Neural cell (in vitro differentiated cells): ENCODE measurements around the gene ITGA2B. TPM values are rescaled to one million over a fixed set of nuclear protein-coding genes. Genes with fewer than 3 reads are reported as not detected.
"Not testable (repeated sequence)": the region's sequence is repeated elsewhere in the genome, so short reads cannot be mapped to it uniquely, and the experiment has no call there.

Source experiments
- H2AFZ ChIP-seq: fragments of 200-600, 300-800 bp; sonication (generic), shearing (Covaris generic); 2 replicates; pipeline ENCODE4 v1.6.0; 2014; ENCODE audit warnings: low read depth, mild to moderate bottlenecking, antibody characterized with exemption, low read length, moderate library complexity
- H3F3A ChIP-seq: fragments of 200-600 bp; shearing (Covaris generic); 2 replicates; pipeline ENCODE4 v1.6.1; 2016; ENCODE audit warnings: mild to moderate bottlenecking, moderate library complexity, mixed read lengths, antibody characterized with exemption, low read length; ENCODE audit not compliant: insufficient read depth, poor library complexity, severe bottlenecking
- H3K27ac ChIP-seq: fragments of 200-600, 300-800 bp; sonication (generic), shearing (Covaris generic); 2 replicates; pipeline ENCODE4 v1.5.1; 2014; ENCODE audit warnings: mild to moderate bottlenecking, low read length, moderate library complexity
- H3K27me3 ChIP-seq: fragments of 300-800, 200-600 bp; sonication (generic), shearing (Covaris generic); 2 replicates; pipeline ENCODE4 v1.6.0; 2014; ENCODE audit warnings: mild to moderate bottlenecking, low read depth, low read length, moderate library complexity; ENCODE audit not compliant: insufficient read depth
- H3K36me3 ChIP-seq: fragments of 300-800, 200-600 bp; sonication (generic), shearing (Covaris generic); 2 replicates; pipeline ENCODE4 v1.5.1; 2014; ENCODE audit warnings: mild to moderate bottlenecking, antibody characterized with exemption, low read length, moderate library complexity; ENCODE audit not compliant: insufficient read depth
- H3K4me2 ChIP-seq: fragments of 300-800, 200-600 bp; sonication (generic), shearing (Covaris generic); 2 replicates; pipeline ENCODE4 v1.6.0; 2014; ENCODE audit warnings: mild to moderate bottlenecking, low read length
- H3K4me3 ChIP-seq: fragments of 300-800, 200-600 bp; sonication (generic), shearing (Covaris generic); 2 replicates; pipeline ENCODE4 v1.5.1; 2014; ENCODE audit warnings: mild to moderate bottlenecking, low read length, moderate library complexity
- H3K79me2 ChIP-seq: fragments of 200-600 bp; shearing (Covaris generic); replicated peaks from 2 replicates; pipeline ENCODE4 v1.6.0; 2014; ENCODE audit warnings: mild to moderate bottlenecking, low read length, moderate library complexity; ENCODE audit not compliant: insufficient read depth
- H3K9ac ChIP-seq: fragments of 300-800, 200-600 bp; sonication (generic), shearing (Covaris generic); 2 replicates; pipeline ENCODE4 v1.6.1; 2016; ENCODE audit warnings: mild to moderate bottlenecking, low read length, mixed read lengths
- H3K9me2 ChIP-seq: fragments of 200-600 bp; shearing (Covaris generic); 2 replicates; pipeline ENCODE4 v1.6.1; 2016; ENCODE audit warnings: mild to moderate bottlenecking, low read length, mixed read lengths; ENCODE audit not compliant: insufficient read depth
- H3K9me3 ChIP-seq: fragments of 200-600, 300-800 bp; sonication (generic), shearing (Covaris generic); 2 replicates; pipeline ENCODE4 v1.6.1; 2016; ENCODE audit warnings: mild to moderate bottlenecking, mixed run types, low read length, moderate library complexity, mixed read lengths
- H4K20me1 ChIP-seq: fragments of 200-600 bp; shearing (Covaris generic); 2 replicates; pipeline ENCODE4 v1.6.1; 2016; ENCODE audit warnings: mild to moderate bottlenecking, mixed run types; ENCODE audit not compliant: insufficient read depth
- CTCF ChIP-seq: fragments of 450-650 bp; IDR thresholded peaks from 2 replicates; pipeline ENCODE4 v1.5.1; 2014; ENCODE audit warnings: antibody characterized with exemption, mild to moderate bottlenecking, moderate library complexity; ENCODE audit not compliant: poor library complexity, severe bottlenecking
- EP300 ChIP-seq: fragments of 450-650 bp; conservative IDR thresholded peaks from 2 replicates; pipeline ENCODE4 v1.6.1; 2014; ENCODE audit warnings: antibody characterized with exemption, mild to moderate bottlenecking, moderate library complexity; ENCODE audit not compliant: poor library complexity, severe bottlenecking
- EZH2 ChIP-seq: fragments of 200-600, 300-800 bp; shearing (Covaris generic), sonication (generic); IDR thresholded peaks from 2 replicates; pipeline ENCODE4 v1.6.1; 2014; ENCODE audit warnings: antibody characterized with exemption, low read length, borderline replicate concordance, mild to moderate bottlenecking; ENCODE audit not compliant: insufficient read depth, poor library complexity, severe bottlenecking
- MXI1 ChIP-seq: fragments of 450-650 bp; conservative IDR thresholded peaks from 2 replicates; pipeline ENCODE4 v1.6.1; 2014; ENCODE audit warnings: antibody characterized with exemption, mild to moderate bottlenecking; ENCODE audit not compliant: poor library complexity, severe bottlenecking
- POLR2AphosphoS5 ChIP-seq: IDR thresholded peaks from 2 replicates; pipeline ENCODE4 v1.6.1; 2012
- RAD21 ChIP-seq: fragments of 450-650 bp; conservative IDR thresholded peaks from 2 replicates; pipeline ENCODE4 v1.6.1; 2014; ENCODE audit warnings: antibody characterized with exemption, mild to moderate bottlenecking, moderate library complexity
- REST ChIP-seq: IDR thresholded peaks from 2 replicates; pipeline ENCODE4 v1.6.1; 2012; ENCODE audit warnings: borderline replicate concordance
- SMC3 ChIP-seq: fragments of 450-650 bp; conservative IDR thresholded peaks from 2 replicates; pipeline ENCODE4 v1.6.1; 2014; ENCODE audit warnings: antibody characterized with exemption, mild to moderate bottlenecking, moderate library complexity; ENCODE audit not compliant: poor library complexity
- TAF1 ChIP-seq: IDR thresholded peaks from 2 replicates; pipeline ENCODE4 v1.6.1; 2012; ENCODE audit warnings: low read depth
- polyA plus RNA-seq: library from polyadenylated mRNA; depleted of rRNA; stranded (reverse); fragments of >200 nt; gene quantifications from 2 replicates; pipeline ENCODE4 v1.2.3, GENCODE V29; 2014

ITGA2B gene
- polyA plus RNA-seq, 1 donor from 2014 or later = 3.1 TPM

- no peaks in the 10 kb centered on the region for H3K9me2 ChIP-seq
- no peak overlapping the region for H3K4me2 ChIP-seq
- H3F3A ChIP-seq = no peaks in the 10 kb centered on the region
- H3K9me3 ChIP-seq = no peaks in the 10 kb centered on the region
- no peaks in the 10 kb centered on the region for H3K36me3 ChIP-seq
- no peaks in the 10 kb centered on the region for H3K79me2 ChIP-seq
- H3K27ac ChIP-seq = no peak overlapping the region
- TF ChIP-seq EP300 = no peak
- no peak for TF ChIP-seq TAF1
- TF ChIP-seq RAD21 = no peak
- no peak for TF ChIP-seq SMC3
- TF ChIP-seq EZH2 = no peak
- TF ChIP-seq MXI1 = no peak
- no peak for TF ChIP-seq POLR2AphosphoS5
- TF ChIP-seq CTCF = no peak
- no peak for TF ChIP-seq REST
- no peaks in the 10 kb centered on the region for H4K20me1 ChIP-seq
- no peak overlapping the region for H2AFZ ChIP-seq
- H3K9ac ChIP-seq = no peak overlapping the region
- no peak overlapping the region for H3K4me3 ChIP-seq
- no peaks in the 10 kb centered on the region for H3K27me3 ChIP-seq
These were observed 5.4 kb upstream of the ITGA2B start for GRCh38 chr17:44394833-44395232.

- not testable (repeated sequence) for H2AFZ ChIP-seq, H3K27me3 ChIP-seq, H3K9ac ChIP-seq, H3K9me3 ChIP-seq, H3K27ac ChIP-seq, H3F3A ChIP-seq, H3K36me3 ChIP-seq, H4K20me1 ChIP-seq, H3K4me3 ChIP-seq, H3K9me2 ChIP-seq, H3K79me2 ChIP-seq, H3K4me2 ChIP-seq
These were observed 4.7 kb upstream of the ITGA2B start for GRCh38 chr17:44394112-44394511.

GRCh38 chr17:44390250-44390870 lies 911 bp upstream of the ITGA2B start:
- no peak for TF ChIP-seq POLR2AphosphoS5
- no peak for TF ChIP-seq RAD21
- TF ChIP-seq TAF1 = no peak
- no peak for TF ChIP-seq REST
- no peak for TF ChIP-seq CTCF
- no peak for TF ChIP-seq SMC3
- no peak for TF ChIP-seq EP300
- no peak for TF ChIP-seq EZH2
- TF ChIP-seq MXI1 = no peak
- Histone ChIP-seq H3K9me2 (no peaks in the 10 kb centered on the region), H3K9me3 (no peaks in the 10 kb centered on the region), H2AFZ (no peak overlapping the region), H3K27me3 (peaks cover 7% of the 10 kb centered on the region), H4K20me1 (no peaks in the 10 kb centered on the region), H3K27ac (no peak overlapping the region), H3K4me2 (no peak overlapping the region), H3F3A (no peaks in the 10 kb centered on the region), H3K9ac (no peak overlapping the region), H3K36me3 (no peaks in the 10 kb centered on the region), H3K79me2 (no peaks in the 10 kb centered on the region), H3K4me3 (no peak overlapping the region)
